ENCODE data around the gene NNAT. TPM values are rescaled to one million over a fixed set of nuclear protein-coding genes. Genes with fewer than 3 reads are reported as not detected.
"Not testable (repeated sequence)": the region's sequence is repeated elsewhere in the genome, so short reads cannot be mapped to it uniquely, and the experiment has no call there.

Gene NNAT
- total RNA-seq, 3 donors from 2014 or later (not counting 1 experiment from before 2014, with no cell fraction given), result not detected

GRCh38 chr20:37551660-37552059, 30.6 kb downstream of the NNAT start:
- H3K27ac Mint-ChIP-seq; DNase-seq; H3K36me3 ChIP-seq (ENCODE audit: control insufficient read depth, insufficient read depth, low read length); H3K27me3 ChIP-seq (ENCODE audit: control insufficient read depth, insufficient read depth, low read length); H3K27ac ChIP-seq (ENCODE audit: low read length); intact Hi-C loops (cut with micrococcal nuclease); H3K4me3 ChIP-seq (ENCODE audit: low read length); H3K4me1 Mint-ChIP-seq; H3K4me1 ChIP-seq (ENCODE audit: control insufficient read depth, insufficient read depth, low read length); H3K36me3 Mint-ChIP-seq; ATAC-seq; H3K9me3 Mint-ChIP-seq; H3K4me3 Mint-ChIP-seq; H3K9me3 ChIP-seq (ENCODE audit: control insufficient read depth, insufficient read depth, low read length): not testable (repeated sequence)
- WGBS (ENCODE audit: insufficient coverage), result 100% methylated on average over 1 of the region's 2 CpGs
- H3K27me3 Mint-ChIP-seq (ENCODE audit: low read depth in 2 of 2), result peaks cover 15 to 24% of the 10 kb centered on the region in 2 donors

GRCh38 chr20:37552415-37552814, 31.4 kb downstream of the NNAT start:
- H3K4me1 ChIP-seq (ENCODE audit: control insufficient read depth, insufficient read depth, low read length), result no peaks in the 10 kb centered on the region
- Mint-ChIP-seq H3K4me1 (no peaks in the 10 kb centered on the region), H3K36me3 (no peaks in the 10 kb centered on the region), H3K27ac (no peak overlapping the region), H3K4me3 (no peak overlapping the region), H3K27me3 (ENCODE audit: low read depth in 2 of 2) (peaks cover 23 to 29% of the 10 kb centered on the region in 2 donors), H3K9me3 (no peaks in the 10 kb centered on the region)
- no peak for TF ChIP-seq CTCF (IDR thresholded peaks at IDR 0.05)
- H3K36me3 ChIP-seq (ENCODE audit: control insufficient read depth, insufficient read depth, low read length), result no peaks in the 10 kb centered on the region
- H3K27ac ChIP-seq (ENCODE audit: low read length), result no peak overlapping the region
- intact Hi-C loops (cut with micrococcal nuclease), result no loop called here
- 73% methylated on average over 1 of the region's 1 CpG for WGBS (ENCODE audit: insufficient coverage)
- H3K4me3 ChIP-seq (ENCODE audit: low read length), result no peak overlapping the region
- DNase-seq, result no peak
- no peaks in the 10 kb centered on the region for H3K9me3 ChIP-seq (ENCODE audit: control insufficient read depth, insufficient read depth, low read length)
- ATAC-seq, result no peak
- peaks cover 3% of the 10 kb centered on the region for H3K27me3 ChIP-seq (ENCODE audit: control insufficient read depth, insufficient read depth, low read length)

- H3K27me3 ChIP-seq (ENCODE audit: control insufficient read depth, insufficient read depth, low read length); H3K4me3 Mint-ChIP-seq; H3K27ac ChIP-seq (ENCODE audit: low read length); H3K36me3 Mint-ChIP-seq; intact Hi-C loops (cut with micrococcal nuclease); H3K4me1 Mint-ChIP-seq; H3K4me3 ChIP-seq (ENCODE audit: low read length); DNase-seq; H3K4me1 ChIP-seq (ENCODE audit: control insufficient read depth, insufficient read depth, low read length); H3K9me3 ChIP-seq (ENCODE audit: control insufficient read depth, insufficient read depth, low read length); H3K36me3 ChIP-seq (ENCODE audit: control insufficient read depth, insufficient read depth, low read length); ATAC-seq; H3K9me3 Mint-ChIP-seq; H3K27ac Mint-ChIP-seq: not testable (repeated sequence)
- 74% methylated on average over 13 of the region's 13 CpGs for WGBS (ENCODE audit: insufficient coverage)
- H3K27me3 Mint-ChIP-seq (ENCODE audit: low read depth in 2 of 2), result peaks cover 23 to 29% of the 10 kb centered on the region in 2 donors
These were observed 33.8 kb downstream of the NNAT start for GRCh38 chr20:37554721-37555298.

GRCh38 chr20:37556538-37556937, 35.5 kb downstream of the NNAT start:
- Mint-ChIP-seq H3K27me3 (ENCODE audit: low read depth in 2 of 2) (peaks cover 20 to 32% of the 10 kb centered on the region in 2 donors), H3K4me1 (no peaks in the 10 kb centered on the region), H3K36me3 (no peaks in the 10 kb centered on the region), H3K9me3 (no peaks in the 10 kb centered on the region), H3K4me3 (no peak overlapping the region), H3K27ac (no peak overlapping the region)
- DNase-seq, result no peak
- ATAC-seq, result peak in 1 of 3 donors; percentile 29
- no peaks in the 10 kb centered on the region for H3K9me3 ChIP-seq (ENCODE audit: control insufficient read depth, insufficient read depth, low read length)
- no peaks in the 10 kb centered on the region for H3K4me1 ChIP-seq (ENCODE audit: control insufficient read depth, insufficient read depth, low read length)
- H3K36me3 ChIP-seq (ENCODE audit: control insufficient read depth, insufficient read depth, low read length), result no peaks in the 10 kb centered on the region
- H3K27ac ChIP-seq (ENCODE audit: low read length), result no peak overlapping the region
- intact Hi-C loops (cut with micrococcal nuclease), result no loop called here
- no peak for TF ChIP-seq CTCF (IDR thresholded peaks at IDR 0.05)
- peaks cover 3% of the 10 kb centered on the region for H3K27me3 ChIP-seq (ENCODE audit: control insufficient read depth, insufficient read depth, low read length)
- WGBS (ENCODE audit: insufficient coverage), result 89% methylated on average over 6 of the region's 6 CpGs
- no peak overlapping the region for H3K4me3 ChIP-seq (ENCODE audit: low read length)
